ENCODE data around the gene CZIB. TPM values are rescaled to one million over a fixed set of nuclear protein-coding genes. Genes with fewer than 3 reads are reported as not detected.

CZIB gene
- total and polyA plus RNA-seq, 2 of the 4 experiments (the other 2 are of a cell fraction) = 41.0 to 58.9 TPM

DNA sequence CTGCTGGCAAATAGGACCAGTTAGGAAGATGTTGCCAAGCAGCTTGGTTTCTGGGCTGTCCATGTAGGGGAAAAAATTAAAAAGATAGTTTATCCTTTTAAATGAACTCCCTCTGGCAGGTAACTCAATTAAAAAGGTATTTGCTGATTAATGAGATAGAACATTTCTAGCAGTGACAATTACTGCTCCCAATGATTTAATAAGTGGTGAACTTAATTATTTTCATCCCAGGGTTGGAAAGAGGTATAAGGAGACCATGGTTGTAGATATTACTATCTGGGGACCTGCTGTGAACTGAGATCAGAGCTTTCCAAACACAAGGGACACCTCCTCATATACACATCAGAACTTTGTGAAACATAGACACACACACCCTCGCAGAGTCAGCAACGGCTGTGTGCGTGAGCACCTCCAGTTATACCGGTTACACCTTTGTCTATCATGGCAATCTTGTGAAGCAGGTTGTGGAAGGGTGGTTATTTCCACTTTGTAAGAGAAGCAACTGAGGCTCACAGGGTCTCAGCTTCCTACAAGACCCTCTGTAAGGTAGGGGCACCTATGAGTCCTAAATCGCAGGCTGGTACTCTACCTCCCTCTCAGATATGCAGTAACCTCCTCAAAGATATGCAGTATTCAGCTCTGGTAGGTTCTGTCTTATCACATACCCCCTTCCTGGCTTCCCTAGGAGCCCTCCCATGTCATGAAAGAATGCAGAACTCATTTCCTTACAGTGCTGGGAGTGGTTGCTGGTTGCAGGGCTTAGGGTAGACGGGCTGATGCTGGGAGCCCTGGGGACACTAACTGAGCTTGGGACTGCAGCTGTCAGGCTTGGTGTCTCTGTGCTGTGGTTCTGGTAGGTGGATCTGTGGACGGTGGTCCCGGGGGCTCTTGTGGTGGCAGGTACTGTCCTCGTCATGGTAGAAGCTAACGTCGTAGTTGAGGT is 36.3 kb upstream of the CZIB start:
- H3K18ac ChIP-seq (ENCODE audit: low read depth, low read length) = no peak overlapping the region
- no peak overlapping the region for H2BK5ac ChIP-seq (ENCODE audit: low read depth, low read length, poor library complexity, severe bottlenecking)
- H3K27me3 ChIP-seq (ENCODE audit: control insufficient read depth, insufficient read depth, low read length) = no peaks in the 10 kb centered on the region
- no peak overlapping the region for H2AFZ ChIP-seq (replicated peaks; ENCODE audit: low read length, poor library complexity)
- no peaks in the 10 kb centered on the region for H4K20me1 ChIP-seq (ENCODE audit: insufficient read depth, low read length)
- H4K91ac ChIP-seq (ENCODE audit: insufficient read depth, low read depth, low read length) = 0 out of 2 replicates have a peak overlapping the region, but pooled peaks have one; percentile 14
- peak overlapping the region; percentile 16; the same call in 1 of the 2 replicates for H2AK5ac ChIP-seq (ENCODE audit: low read depth, low read length)
- ChIA-PET CTCF (interaction anchor here (1.0 kb wide), 1 partner anchor 22 kb away, joined by 3 read pairs; no protein-coding TSS in a partner anchor), POLR2A (ENCODE audit: unreplicated experiment) (no interaction called here)
- dilution Hi-C loops (cut with HindIII; ENCODE audit: low sequenced_read_pairs, unreplicated experiment) (no loop called here), intact Hi-C loops (cut with micrococcal nuclease) (no loop called here), in situ Hi-C loops (cut with MboI; ENCODE audit: low sequenced_read_pairs) (no loop called here)
- 100% methylated on average over 2 of the region's 11 CpGs; no CpG with 5 or more reads in 1 of the 2 experiments for WGBS, 2 experiments (ENCODE audit: extremely low coverage in 2 of 2, insufficient read length in 1 of 2)
- no peak overlapping the region for H3K4ac ChIP-seq (ENCODE audit: low read depth, low read length)
- H2BK20ac ChIP-seq (ENCODE audit: low read depth, low read length) = no peak overlapping the region
- no peak overlapping the region for H2AK9ac ChIP-seq (replicated peaks; ENCODE audit: low read depth, low read length, poor library complexity)
- BruUV-seq (replicated peaks) = no TSS peak
- DNase-seq (no peak), ATAC-seq (ENCODE audit: low read depth) (no peak)
- no peak overlapping the region for H3K9ac ChIP-seq (ENCODE audit: low read depth, low read length)
- no peaks in the 10 kb centered on the region for H3K9me3 ChIP-seq (ENCODE audit: control insufficient read depth, insufficient read depth, low read length)
- H2BK15ac ChIP-seq (ENCODE audit: low read depth, low read length) = no peak overlapping the region
- 0 out of 4 replicates have a peak overlapping the region, but pooled peaks of 1 of the 2 experiments have one; percentile 5 for H4K8ac ChIP-seq (ENCODE audit: low read depth in 2 of 2, low read length in 2 of 2)
- H3K4me2 ChIP-seq (ENCODE audit: low read depth, low read length) = no peak overlapping the region
- peaks cover 25% of the 10 kb centered on the region for H3K9me1 ChIP-seq (ENCODE audit: insufficient read depth, low read length)
- H2BK120ac ChIP-seq (ENCODE audit: low read depth, low read length) = peak overlapping the region; percentile 28; the same call in 1 of the 2 replicates
- H3K36me3 ChIP-seq (ENCODE audit: control insufficient read depth, insufficient read depth, low read length) = peaks cover 4% of the 10 kb centered on the region; the same call in 1 of the 2 replicates
- H3K27ac ChIP-seq (ENCODE audit: insufficient read depth, low read length) = no peak overlapping the region
- H3K56ac ChIP-seq (ENCODE audit: extremely low read depth, insufficient read depth, low read length) = no peak overlapping the region
- H3K23ac ChIP-seq (ENCODE audit: low read depth, low read length) = no peak overlapping the region
- H3K14ac ChIP-seq (replicated peaks; ENCODE audit: low read depth, low read length) = 0 out of 2 replicates have a peak overlapping the region, but pooled peaks have one; percentile 63
- H3K79me1 ChIP-seq (ENCODE audit: low read depth in 1 of 2, low read length in 2 of 2) = no peaks in the 10 kb centered on the region
- H4K5ac ChIP-seq (ENCODE audit: low read depth, low read length) = no peak overlapping the region
- no peak overlapping the region for H3K4me3 ChIP-seq (ENCODE audit: insufficient read depth, low read depth, low read length)
- peaks cover 6% of the 10 kb centered on the region; the same call in 1 of the 2 replicates for H3K4me1 ChIP-seq (ENCODE audit: control insufficient read depth, insufficient read depth, low read length)
- TF ChIP-seq CTCF (conservative IDR thresholded peaks at IDR 0.05; ENCODE audit: low read depth, low read length) (no peak), MAFK (IDR thresholded peaks at IDR 0.05; ENCODE audit: low read depth, low read length) (no peak), RAD21 (IDR thresholded peaks at IDR 0.05; ENCODE audit: low read length) (no peak), BHLHE40 (IDR thresholded peaks at IDR 0.05; ENCODE audit: low read depth, low read length) (no peak), RFX5 (IDR thresholded peaks at IDR 0.05; ENCODE audit: low read depth, low read length) (no peak), NFE2L2 (IDR thresholded peaks at IDR 0.05; ENCODE audit: low read depth, low read length) (no peak), MAZ (IDR thresholded peaks at IDR 0.05; ENCODE audit: borderline replicate concordance, low read depth, low read length) (no peak), POLR2A (IDR thresholded peaks at IDR 0.05; ENCODE audit: low read depth, low read length) (no peak), SMC3 (IDR thresholded peaks at IDR 0.05; ENCODE audit: low read depth, low read length) (no peak), FOS (IDR thresholded peaks at IDR 0.05; ENCODE audit: low read depth, low read length) (no peak), MXI1 (IDR thresholded peaks at IDR 0.05; ENCODE audit: borderline replicate concordance, low read depth, low read length) (no peak)
- TF ChIP-seq, protein P1, sequence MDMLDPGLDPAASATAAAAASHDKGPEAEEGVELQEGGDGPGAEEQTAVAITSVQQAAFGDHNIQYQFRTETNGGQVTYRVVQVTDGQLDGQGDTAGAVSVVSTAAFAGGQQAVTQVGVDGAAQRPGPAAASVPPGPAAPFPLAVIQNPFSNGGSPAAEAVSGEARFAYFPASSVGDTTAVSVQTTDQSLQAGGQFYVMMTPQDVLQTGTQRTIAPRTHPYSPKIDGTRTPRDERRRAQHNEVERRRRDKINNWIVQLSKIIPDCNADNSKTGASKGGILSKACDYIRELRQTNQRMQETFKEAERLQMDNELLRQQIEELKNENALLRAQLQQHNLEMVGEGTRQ (IDR thresholded peaks at IDR 0.05; ENCODE audit: low read depth, low read length) = no peak
- TF ChIP-seq, protein P2, sequence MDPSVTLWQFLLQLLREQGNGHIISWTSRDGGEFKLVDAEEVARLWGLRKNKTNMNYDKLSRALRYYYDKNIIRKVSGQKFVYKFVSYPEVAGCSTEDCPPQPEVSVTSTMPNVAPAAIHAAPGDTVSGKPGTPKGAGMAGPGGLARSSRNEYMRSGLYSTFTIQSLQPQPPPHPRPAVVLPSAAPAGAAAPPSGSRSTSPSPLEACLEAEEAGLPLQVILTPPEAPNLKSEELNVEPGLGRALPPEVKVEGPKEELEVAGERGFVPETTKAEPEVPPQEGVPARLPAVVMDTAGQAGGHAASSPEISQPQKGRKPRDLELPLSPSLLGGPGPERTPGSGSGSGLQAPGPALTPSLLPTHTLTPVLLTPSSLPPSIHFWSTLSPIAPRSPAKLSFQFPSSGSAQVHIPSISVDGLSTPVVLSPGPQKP (IDR thresholded peaks at IDR 0.05; ENCODE audit: borderline replicate concordance, low read depth, low read length) = no peak

All from IMR-90 (cell line).